HepG2 (cell line): ENCODE measurements around the gene PTMA. TPM values are rescaled to one million over a fixed set of nuclear protein-coding genes. Genes with fewer than 3 reads are reported as not detected.

Experiments
- DR1 ChIP-seq: sonication (generic); formaldehyde crosslinking; IDR thresholded peaks from 2 replicates; pipeline ENCODE4 v1.8.0; 2021; ENCODE audit warnings: mild to moderate bottlenecking, missing genetic modification reagents, inconsistent platforms
- ERF ChIP-seq: IDR thresholded peaks from 2 replicates; pipeline ENCODE4 v1.6.1; 2018; ENCODE audit warnings: missing biosample characterization, missing genetic modification reagents
- KDM2A ChIP-seq: sonication (generic); formaldehyde crosslinking; IDR thresholded peaks from 2 replicates; pipeline ENCODE4 v1.4.0; 2020; ENCODE audit warnings: low read depth, missing genetic modification reagents, borderline replicate concordance
- MAZ ChIP-seq, 2 experiments: sonication (generic) in 1 of 2; formaldehyde crosslinking in 1 of 2; IDR thresholded peaks; 2 replicates each; pipeline versions ENCODE4 v1.5.0 to v1.6.1; 2012 to 2020; ENCODE audit warnings: low read depth in 2 of 2, mild to moderate bottlenecking in 2 of 2, borderline replicate concordance in 1 of 2, improper control_type of control experiment in 1 of 2, low read length in 1 of 2, missing genetic modification reagents in 1 of 2, moderate library complexity in 1 of 2
- MEF2D ChIP-seq: sonication (generic); formaldehyde crosslinking; IDR thresholded peaks from 2 replicates; pipeline ENCODE4 v1.5.1; 2020; ENCODE audit warnings: mild to moderate bottlenecking, missing genetic modification reagents
- NAIF1 ChIP-seq: sonication (generic); formaldehyde crosslinking; IDR thresholded peaks from 2 replicates; pipeline ENCODE4 v1.5.0; 2020; ENCODE audit warnings: mild to moderate bottlenecking, missing genetic modification reagents, borderline replicate concordance
- NFYB ChIP-seq: sonication (generic); formaldehyde crosslinking; IDR thresholded peaks from 2 replicates; pipeline ENCODE4 v1.4.0; 2020; ENCODE audit warnings: missing genetic modification reagents
- PRMT3 ChIP-seq: sonication (generic); formaldehyde crosslinking; IDR thresholded peaks from 2 replicates; pipeline ENCODE4 v1.8.1; 2022; ENCODE audit warnings: low read depth, mild to moderate bottlenecking, moderate library complexity, missing genetic modification reagents, borderline replicate concordance
- RAD21 ChIP-seq: fragments of 450-650 bp; formaldehyde crosslinking; IDR thresholded peaks from 2 replicates; pipeline ENCODE4 v1.5.0; 2020; ENCODE audit warnings: mild to moderate bottlenecking
- SATB2 ChIP-seq: sonication (generic); formaldehyde crosslinking; IDR thresholded peaks from 2 replicates; pipeline ENCODE4 v1.5.0; 2020; ENCODE audit warnings: missing genetic modification reagents
- SP1 ChIP-seq, 2 experiments: fragments of 450-650 bp in 1 of 2; sonication (generic) in 1 of 2; formaldehyde crosslinking in 1 of 2; IDR thresholded peaks; 2 replicates each; pipeline versions ENCODE4 v1.4.0 to v1.6.1; 2016 to 2020; ENCODE audit warnings: missing genetic modification reagents in 1 of 2
- U2AF1 ChIP-seq: fragments of 200-400 bp; formaldehyde crosslinking; optimal IDR thresholded peaks from 2 replicates; pipeline ENCODE3; 2017; ENCODE audit warnings: mild to moderate bottlenecking, low read depth, low read length
- XRCC5 ChIP-seq: fragments of 200-400 bp; formaldehyde crosslinking; optimal IDR thresholded peaks from 2 replicates; pipeline ENCODE3; 2017; ENCODE audit warnings: mild to moderate bottlenecking, low read length
- YEATS4 ChIP-seq: sonication (generic); formaldehyde crosslinking; IDR thresholded peaks from 2 replicates; pipeline ENCODE4 v1.4.0; 2020; ENCODE audit warnings: missing genetic modification reagents, borderline replicate concordance
- ZNF121 ChIP-seq: sonication (generic); formaldehyde crosslinking; IDR thresholded peaks from 2 replicates; pipeline ENCODE4 v1.5.0; 2020; ENCODE audit warnings: mild to moderate bottlenecking, missing genetic modification reagents
- ZNF317 ChIP-seq: sonication (generic); formaldehyde crosslinking; IDR thresholded peaks from 2 replicates; pipeline ENCODE4 v1.5.0; 2020; ENCODE audit warnings: mild to moderate bottlenecking, missing genetic modification reagents
- ZNF530 ChIP-seq: sonication (generic); formaldehyde crosslinking; IDR thresholded peaks from 2 replicates; pipeline ENCODE4 v1.5.0; 2020; ENCODE audit warnings: low read depth, mild to moderate bottlenecking, missing genetic modification reagents
- ZNF709 ChIP-seq: sonication (generic); formaldehyde crosslinking; IDR thresholded peaks from 2 replicates; pipeline ENCODE4 v1.5.0; 2020; ENCODE audit warnings: mild to moderate bottlenecking, missing genetic modification reagents
- polyA plus RNA-seq, 8 experiments: library from polyadenylated mRNA; depleted of rRNA in 3 of 8; stranded (reverse) in 7 of 8; unstranded in 1 of 8; fragments of >200 nt; fragmentation: Illumina TruSeq in 4 of 8; extraction: Trizol in 4 of 8; gene quantifications; 2 replicates each; pipeline versions ENCODE4 v1.2.1 to v1.2.3, GENCODE V29; 2011 to 2016; ENCODE audit warnings: low read depth in 4 of 8, missing spikeins in 1 of 8, mixed read lengths in 1 of 8; ENCODE audit not compliant: insufficient read depth in 1 of 8
- total RNA-seq, 5 experiments: library from RNA; depleted of rRNA; stranded (reverse); fragments of >200 nt; fragmentation: Illumina TruSeq; extraction: Trizol; gene quantifications; 2 replicates each; pipeline ENCODE4 v1.2.3, GENCODE V29; 2016; ENCODE audit warnings: low read depth in 1 of 5
- TF ChIP-seq, protein P1 (sequence below): sonication (generic); formaldehyde crosslinking; IDR thresholded peaks from 2 replicates; pipeline ENCODE4; 2020; ENCODE audit warnings: missing genetic modification reagents, mild to moderate bottlenecking, borderline replicate concordance
- TF ChIP-seq, protein P2 (sequence below): sonication (generic); formaldehyde crosslinking; IDR thresholded peaks from 2 replicates; pipeline ENCODE4 v1.4.0; 2020; ENCODE audit warnings: missing genetic modification reagents
- TF ChIP-seq, protein P3 (sequence below): sonication (generic); formaldehyde crosslinking; IDR thresholded peaks from 2 replicates; pipeline ENCODE4 v1.5.0; 2020; ENCODE audit warnings: missing genetic modification reagents, mild to moderate bottlenecking, borderline replicate concordance
- TF ChIP-seq, protein P4 (sequence below): sonication (generic); formaldehyde crosslinking; IDR thresholded peaks from 2 replicates; pipeline ENCODE4 v1.4.0; 2020; ENCODE audit warnings: missing genetic modification reagents

Gene PTMA
- total and polyA plus RNA-seq, 2 of the 13 experiments (the other 11 are each of a cell fraction or from before 2014, with no cell fraction given): 190 to 1,086 TPM

DNA sequence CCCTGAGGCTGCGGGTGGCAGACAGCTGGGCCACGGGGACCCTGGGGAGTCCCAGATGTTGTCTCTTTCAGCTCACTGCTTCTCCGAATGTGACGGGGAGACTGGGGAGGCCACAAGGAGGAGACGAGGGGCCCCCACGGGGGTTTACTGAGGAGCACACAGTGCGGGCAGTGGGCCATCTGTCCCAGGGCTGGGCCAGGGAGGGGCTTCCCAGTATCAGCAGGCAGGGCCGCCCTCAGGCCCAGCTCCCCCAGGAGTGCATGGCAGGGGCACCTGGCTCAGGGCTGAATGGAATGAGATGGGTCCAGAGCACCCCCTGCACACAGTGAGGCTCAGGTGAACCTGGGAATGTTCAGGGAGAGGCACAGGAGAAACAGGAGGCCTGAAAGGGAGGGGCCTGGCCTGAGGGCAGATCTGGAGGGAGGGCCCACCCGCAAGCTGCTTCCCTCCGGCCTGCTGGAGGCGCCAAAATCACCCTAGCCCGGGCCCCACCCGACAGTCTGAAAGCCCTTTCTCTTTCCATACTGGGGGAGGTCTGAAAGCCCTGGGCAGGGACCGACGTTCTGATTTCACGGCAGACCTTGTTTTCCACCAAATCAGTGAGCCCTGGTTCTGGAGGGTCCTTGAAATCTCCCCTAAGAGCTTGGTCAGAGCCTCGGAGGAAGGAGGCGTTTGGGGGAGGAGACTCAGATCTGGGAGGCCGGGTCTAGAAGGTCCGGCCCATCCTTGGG lies 35.5 kb upstream of the PTMA start (continued):
- TF ChIP-seq, protein P1, sequence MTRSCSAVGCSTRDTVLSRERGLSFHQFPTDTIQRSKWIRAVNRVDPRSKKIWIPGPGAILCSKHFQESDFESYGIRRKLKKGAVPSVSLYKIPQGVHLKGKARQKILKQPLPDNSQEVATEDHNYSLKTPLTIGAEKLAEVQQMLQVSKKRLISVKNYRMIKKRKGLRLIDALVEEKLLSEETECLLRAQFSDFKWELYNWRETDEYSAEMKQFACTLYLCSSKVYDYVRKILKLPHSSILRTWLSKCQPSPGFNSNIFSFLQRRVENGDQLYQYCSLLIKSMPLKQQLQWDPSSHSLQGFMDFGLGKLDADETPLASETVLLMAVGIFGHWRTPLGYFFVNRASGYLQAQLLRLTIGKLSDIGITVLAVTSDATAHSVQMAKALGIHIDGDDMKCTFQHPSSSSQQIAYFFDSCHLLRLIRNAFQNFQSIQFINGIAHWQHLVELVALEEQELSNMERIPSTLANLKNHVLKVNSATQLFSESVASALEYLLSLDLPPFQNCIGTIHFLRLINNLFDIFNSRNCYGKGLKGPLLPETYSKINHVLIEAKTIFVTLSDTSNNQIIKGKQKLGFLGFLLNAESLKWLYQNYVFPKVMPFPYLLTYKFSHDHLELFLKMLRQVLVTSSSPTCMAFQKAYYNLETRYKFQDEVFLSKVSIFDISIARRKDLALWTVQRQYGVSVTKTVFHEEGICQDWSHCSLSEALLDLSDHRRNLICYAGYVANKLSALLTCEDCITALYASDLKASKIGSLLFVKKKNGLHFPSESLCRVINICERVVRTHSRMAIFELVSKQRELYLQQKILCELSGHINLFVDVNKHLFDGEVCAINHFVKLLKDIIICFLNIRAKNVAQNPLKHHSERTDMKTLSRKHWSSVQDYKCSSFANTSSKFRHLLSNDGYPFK (CRISPR knock-in tag): 0 out of 2 replicates have a peak, but pooled peaks have one; percentile 22
- TF ChIP-seq MAZ (IDR thresholded peaks at IDR 0.05; ENCODE audit: borderline replicate concordance, low read depth, low read length) (no peak; the same call in 1 of the 2 replicates), MAZ (CRISPR knock-in tag; IDR thresholded peaks at IDR 0.05; ENCODE audit: low read depth) (0 out of 2 replicates have a peak, but pooled peaks have one; percentile 34), ZNF121 (CRISPR knock-in tag) (peak; percentile 45; the same call in 1 of the 2 replicates), SATB2 (no peak), YEATS4 (CRISPR knock-in tag) (peak; percentile 36; the same call in 1 of the 2 replicates), PRMT3 (CRISPR knock-in tag) (no peak), ZNF317 (CRISPR knock-in tag) (no peak), MEF2D (CRISPR knock-in tag) (no peak), RAD21 (CRISPR knock-in tag) (0 out of 2 replicates have a peak, but pooled peaks have one; percentile 44), U2AF1 (peak; percentile 53), KDM2A (CRISPR knock-in tag) (peak; percentile 65), ZNF530 (CRISPR knock-in tag) (no peak), SP1 (IDR thresholded peaks at IDR 0.05) (no peak), SP1 (CRISPR knock-in tag; IDR thresholded peaks at IDR 0.05) (peak; percentile 42; the same call in 1 of the 2 replicates), NFYB (CRISPR knock-in tag) (peak; percentile 7; the same call in 1 of the 2 replicates), ERF (0 out of 2 replicates have a peak, but pooled peaks have one; percentile 14), ZNF709 (CRISPR knock-in tag) (no peak), NAIF1 (CRISPR knock-in tag) (0 out of 2 replicates have a peak, but pooled peaks have one; percentile 39), XRCC5 (peak; percentile 84), DR1 (no peak)
- TF ChIP-seq, protein P2, sequence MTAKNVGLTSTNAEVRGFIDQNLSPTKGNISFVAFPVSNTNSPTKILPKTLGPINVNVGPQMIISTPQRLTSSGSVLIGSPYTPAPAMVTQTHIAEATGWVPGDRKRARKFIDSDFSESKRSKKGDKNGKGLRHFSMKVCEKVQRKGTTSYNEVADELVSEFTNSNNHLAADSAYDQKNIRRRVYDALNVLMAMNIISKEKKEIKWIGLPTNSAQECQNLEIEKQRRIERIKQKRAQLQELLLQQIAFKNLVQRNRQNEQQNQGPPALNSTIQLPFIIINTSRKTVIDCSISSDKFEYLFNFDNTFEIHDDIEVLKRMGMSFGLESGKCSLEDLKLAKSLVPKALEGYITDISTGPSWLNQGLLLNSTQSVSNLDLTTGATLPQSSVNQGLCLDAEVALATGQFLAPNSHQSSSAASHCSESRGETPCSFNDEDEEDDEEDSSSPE (CRISPR knock-in tag): 0 out of 2 replicates have a peak, but pooled peaks have one; percentile 18
- TF ChIP-seq, protein P3, sequence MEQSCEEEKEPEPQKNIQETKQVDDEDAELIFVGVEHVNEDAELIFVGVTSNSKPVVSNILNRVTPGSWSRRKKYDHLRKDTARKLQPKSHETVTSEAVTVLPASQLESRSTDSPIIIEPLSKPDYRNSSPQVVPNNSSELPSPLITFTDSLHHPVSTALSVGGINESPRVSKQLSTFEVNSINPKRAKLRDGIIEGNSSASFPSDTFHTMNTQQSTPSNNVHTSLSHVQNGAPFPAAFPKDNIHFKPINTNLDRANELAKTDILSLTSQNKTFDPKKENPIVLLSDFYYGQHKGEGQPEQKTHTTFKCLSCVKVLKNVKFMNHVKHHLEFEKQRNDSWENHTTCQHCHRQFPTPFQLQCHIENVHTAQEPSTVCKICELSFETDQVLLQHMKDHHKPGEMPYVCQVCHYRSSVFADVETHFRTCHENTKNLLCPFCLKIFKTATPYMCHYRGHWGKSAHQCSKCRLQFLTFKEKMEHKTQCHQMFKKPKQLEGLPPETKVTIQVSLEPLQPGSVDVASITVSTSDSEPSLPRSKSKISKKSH (CRISPR knock-in tag): peak; percentile 80; the same call in 1 of the 2 replicates
- TF ChIP-seq, protein P4, sequence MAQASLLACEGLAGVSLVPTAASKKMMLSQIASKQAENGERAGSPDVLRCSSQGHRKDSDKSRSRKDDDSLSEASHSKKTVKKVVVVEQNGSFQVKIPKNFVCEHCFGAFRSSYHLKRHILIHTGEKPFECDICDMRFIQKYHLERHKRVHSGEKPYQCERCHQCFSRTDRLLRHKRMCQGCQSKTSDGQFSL (CRISPR knock-in tag): 0 out of 2 replicates have a peak, but pooled peaks have one; percentile 6
